ENCODE data around the gene PLOD3.

GRCh38 chr7:101205901-101206664 lies 11.3 kb downstream of the PLOD3 start:
- TF ChIP-seq, protein P1, sequence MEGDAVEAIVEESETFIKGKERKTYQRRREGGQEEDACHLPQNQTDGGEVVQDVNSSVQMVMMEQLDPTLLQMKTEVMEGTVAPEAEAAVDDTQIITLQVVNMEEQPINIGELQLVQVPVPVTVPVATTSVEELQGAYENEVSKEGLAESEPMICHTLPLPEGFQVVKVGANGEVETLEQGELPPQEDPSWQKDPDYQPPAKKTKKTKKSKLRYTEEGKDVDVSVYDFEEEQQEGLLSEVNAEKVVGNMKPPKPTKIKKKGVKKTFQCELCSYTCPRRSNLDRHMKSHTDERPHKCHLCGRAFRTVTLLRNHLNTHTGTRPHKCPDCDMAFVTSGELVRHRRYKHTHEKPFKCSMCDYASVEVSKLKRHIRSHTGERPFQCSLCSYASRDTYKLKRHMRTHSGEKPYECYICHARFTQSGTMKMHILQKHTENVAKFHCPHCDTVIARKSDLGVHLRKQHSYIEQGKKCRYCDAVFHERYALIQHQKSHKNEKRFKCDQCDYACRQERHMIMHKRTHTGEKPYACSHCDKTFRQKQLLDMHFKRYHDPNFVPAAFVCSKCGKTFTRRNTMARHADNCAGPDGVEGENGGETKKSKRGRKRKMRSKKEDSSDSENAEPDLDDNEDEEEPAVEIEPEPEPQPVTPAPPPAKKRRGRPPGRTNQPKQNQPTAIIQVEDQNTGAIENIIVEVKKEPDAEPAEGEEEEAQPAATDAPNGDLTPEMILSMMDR (IDR thresholded peaks at IDR 0.05; ENCODE audit: low read length): no peak
- TF ChIP-seq EZH2 (IDR thresholded peaks at IDR 0.05; ENCODE audit: borderline replicate concordance, low read length): no peak
